K562 (cell line): Measurements from ENCODE around the gene RMND5B. TPM values are rescaled to one million over a fixed set of nuclear protein-coding genes. Genes with fewer than 3 reads are reported as not detected.

Source experiments
- AFF1 ChIP-seq, 2 experiments: fragments of 450-650 bp; IDR thresholded peaks; 2 replicates each; pipeline ENCODE4 v1.6.1; 2018; ENCODE audit warnings: mild to moderate bottlenecking in 2 of 2, low read depth in 1 of 2; ENCODE audit not compliant: partially characterized antibody in 2 of 2
- ATF1 ChIP-seq, 2 experiments: fragments of 450-650 bp in 1 of 2; IDR thresholded peaks; 2 replicates each; pipeline ENCODE4 v1.6.1; 2016; ENCODE audit warnings: missing compliant biosample characterization in 1 of 2, missing genetic modification characterization in 1 of 2
- CEBPZ ChIP-seq: fragments of 150-350 bp; IDR thresholded peaks from 2 replicates; pipeline ENCODE4 v1.6.1; 2014; ENCODE audit warnings: low read depth, mild to moderate bottlenecking, low read length, borderline replicate concordance
- CREM ChIP-seq: IDR thresholded peaks from 2 replicates; pipeline ENCODE4 v1.6.1; 2014; ENCODE audit warnings: antibody characterized with exemption, low read depth
- RNF219 ChIP-seq: fragments of 250-450 bp; sonication (Bioruptor Pico); IDR thresholded peaks from 2 replicates; pipeline ENCODE4 v1.5.0; 2022; ENCODE audit warnings: mild to moderate bottlenecking
- SMAD2 ChIP-seq: fragments of 150-350 bp; IDR thresholded peaks from 2 replicates; pipeline ENCODE4 v1.6.1; 2014; ENCODE audit warnings: low read depth, mild to moderate bottlenecking, low read length
- SMARCA5 ChIP-seq: fragments of 450-650 bp; IDR thresholded peaks from 2 replicates; pipeline ENCODE4 v1.6.1; 2016
- ZNF197 ChIP-seq: fragments of 200-800 bp; sonication (Bioruptor generic); IDR thresholded peaks from 2 replicates; pipeline ENCODE4 v1.6.1; 2016; ENCODE audit warnings: low read depth, missing genetic modification characterization, missing compliant biosample characterization
- polyA plus RNA-seq, 8 experiments: library from polyadenylated mRNA; depleted of rRNA in 4 of 8; stranded (reverse) in 5 of 8; unstranded in 3 of 8; fragments of >200 nt; fragmentation: Nextera tagmentation in 2 of 8; fragmentation: Illumina TruSeq in 1 of 8; extraction: Ambion mirVana in 2 of 8; extraction: Trizol in 1 of 8; gene quantifications; 2 replicates each; pipeline versions ENCODE4 v1.2.1 to v1.2.3, GENCODE V29; 2011 to 2014; ENCODE audit warnings: inconsistent platforms in 1 of 8, missing spikeins in 1 of 8
- total RNA-seq, 7 experiments: library from RNA; depleted of rRNA in 6 of 7; stranded (reverse); fragments of >200 nt in 6 of 7; fragmentation: Illumina TruSeq in 2 of 7; extraction: Trizol in 2 of 7; gene quantifications; 2 replicates each; pipeline versions ENCODE4 v1.2.1 to v1.2.3, GENCODE V29; 2011 to 2021; ENCODE audit warnings: low replicate concordance in 1 of 7

Gene RMND5B
- total and polyA plus RNA-seq, 9 of the 15 experiments (the other 6 are each of a cell fraction or from before 2014, with no cell fraction given) = 2.6 to 57.0 (median 28.3) TPM

- no peak for TF ChIP-seq SMARCA5
- TF ChIP-seq CEBPZ = no peak
- peak; percentile 81 for TF ChIP-seq CREM
- TF ChIP-seq AFF1 (IDR thresholded peaks at IDR 0.05; ENCODE audit: low read depth in 1 of 2, partially characterized antibody in 2 of 2) = no peak
- TF ChIP-seq SMAD2 = no peak
- TF ChIP-seq ATF1 (CRISPR knock-in tag; IDR thresholded peaks at IDR 0.05) = peak; percentile 42; the same call in 1 of the 2 replicates
- TF ChIP-seq ATF1 (tag; IDR thresholded peaks at IDR 0.05) = peak; percentile 56
- TF ChIP-seq RNF219 (CRISPR knock-in tag) = no peak
- no peak for TF ChIP-seq ZNF197
Observed at GRCh38 chr5:178130576-178131445, at the start of gene RMND5B (continued).
